Measurements from ENCODE around the gene GATD1. TPM values are rescaled to one million over a fixed set of nuclear protein-coding genes. Genes with fewer than 3 reads are reported as not detected.

Gene GATD1
- total RNA-seq, 2 donors from 2014 or later, result 39.9 to 84.9 TPM

GRCh38 chr11:793556-793955 is 16.3 kb upstream of the GATD1 start:
- Histone ChIP-seq H3K9me3 (no peaks in the 10 kb centered on the region), H3K4me3 (no peak overlapping the region), H3K36me3 (no peaks in the 10 kb centered on the region), H3K4me1 (peaks cover 7% of the 10 kb centered on the region), H3K27me3 (peaks cover 14% of the 10 kb centered on the region), H3K27ac (no peak overlapping the region), H3K9ac (ENCODE audit: low read depth in 2 of 2, low read length in 2 of 2) (no peak overlapping the region)
- TF ChIP-seq, protein P1, sequence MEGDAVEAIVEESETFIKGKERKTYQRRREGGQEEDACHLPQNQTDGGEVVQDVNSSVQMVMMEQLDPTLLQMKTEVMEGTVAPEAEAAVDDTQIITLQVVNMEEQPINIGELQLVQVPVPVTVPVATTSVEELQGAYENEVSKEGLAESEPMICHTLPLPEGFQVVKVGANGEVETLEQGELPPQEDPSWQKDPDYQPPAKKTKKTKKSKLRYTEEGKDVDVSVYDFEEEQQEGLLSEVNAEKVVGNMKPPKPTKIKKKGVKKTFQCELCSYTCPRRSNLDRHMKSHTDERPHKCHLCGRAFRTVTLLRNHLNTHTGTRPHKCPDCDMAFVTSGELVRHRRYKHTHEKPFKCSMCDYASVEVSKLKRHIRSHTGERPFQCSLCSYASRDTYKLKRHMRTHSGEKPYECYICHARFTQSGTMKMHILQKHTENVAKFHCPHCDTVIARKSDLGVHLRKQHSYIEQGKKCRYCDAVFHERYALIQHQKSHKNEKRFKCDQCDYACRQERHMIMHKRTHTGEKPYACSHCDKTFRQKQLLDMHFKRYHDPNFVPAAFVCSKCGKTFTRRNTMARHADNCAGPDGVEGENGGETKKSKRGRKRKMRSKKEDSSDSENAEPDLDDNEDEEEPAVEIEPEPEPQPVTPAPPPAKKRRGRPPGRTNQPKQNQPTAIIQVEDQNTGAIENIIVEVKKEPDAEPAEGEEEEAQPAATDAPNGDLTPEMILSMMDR (IDR thresholded peaks at IDR 0.05), result no peak
- intact Hi-C loops (cut with DNase I), result no loop called here
- DNase-seq, result no peak

- no peak overlapping the region for H3K9ac ChIP-seq (ENCODE audit: low read depth in 2 of 2, low read length in 2 of 2)
- H3K27ac ChIP-seq, result no peak overlapping the region
- TF ChIP-seq, protein P1 (IDR thresholded peaks at IDR 0.05), result no peak
- H3K27me3 ChIP-seq, result peaks cover 14% of the 10 kb centered on the region
- no peak for DNase-seq
- no peak overlapping the region for H3K4me3 ChIP-seq
- H3K36me3 ChIP-seq, result no peaks in the 10 kb centered on the region
- peaks cover 7% of the 10 kb centered on the region for H3K4me1 ChIP-seq
- intact Hi-C loops (cut with DNase I), result no loop called here
- no peaks in the 10 kb centered on the region for H3K9me3 ChIP-seq
Measured at GRCh38 chr11:792873-793272, 15.6 kb upstream of the GATD1 start.

- no peaks in the 10 kb centered on the region for H3K9me3 ChIP-seq
- H3K27me3 ChIP-seq, result peaks cover 14% of the 10 kb centered on the region
- no peak overlapping the region for H3K27ac ChIP-seq
- TF ChIP-seq, protein P1 (IDR thresholded peaks at IDR 0.05), result no peak
- H3K36me3 ChIP-seq, result no peaks in the 10 kb centered on the region
- intact Hi-C loops (cut with DNase I), result no loop called here
- H3K4me3 ChIP-seq, result no peak overlapping the region
- no peak for DNase-seq
- H3K4me1 ChIP-seq, result peaks cover 7% of the 10 kb centered on the region
- H3K9ac ChIP-seq (ENCODE audit: low read depth in 2 of 2, low read length in 2 of 2), result no peak overlapping the region
Measured at GRCh38 chr11:792535-792821, 15.2 kb upstream of the GATD1 start.

DNA sequence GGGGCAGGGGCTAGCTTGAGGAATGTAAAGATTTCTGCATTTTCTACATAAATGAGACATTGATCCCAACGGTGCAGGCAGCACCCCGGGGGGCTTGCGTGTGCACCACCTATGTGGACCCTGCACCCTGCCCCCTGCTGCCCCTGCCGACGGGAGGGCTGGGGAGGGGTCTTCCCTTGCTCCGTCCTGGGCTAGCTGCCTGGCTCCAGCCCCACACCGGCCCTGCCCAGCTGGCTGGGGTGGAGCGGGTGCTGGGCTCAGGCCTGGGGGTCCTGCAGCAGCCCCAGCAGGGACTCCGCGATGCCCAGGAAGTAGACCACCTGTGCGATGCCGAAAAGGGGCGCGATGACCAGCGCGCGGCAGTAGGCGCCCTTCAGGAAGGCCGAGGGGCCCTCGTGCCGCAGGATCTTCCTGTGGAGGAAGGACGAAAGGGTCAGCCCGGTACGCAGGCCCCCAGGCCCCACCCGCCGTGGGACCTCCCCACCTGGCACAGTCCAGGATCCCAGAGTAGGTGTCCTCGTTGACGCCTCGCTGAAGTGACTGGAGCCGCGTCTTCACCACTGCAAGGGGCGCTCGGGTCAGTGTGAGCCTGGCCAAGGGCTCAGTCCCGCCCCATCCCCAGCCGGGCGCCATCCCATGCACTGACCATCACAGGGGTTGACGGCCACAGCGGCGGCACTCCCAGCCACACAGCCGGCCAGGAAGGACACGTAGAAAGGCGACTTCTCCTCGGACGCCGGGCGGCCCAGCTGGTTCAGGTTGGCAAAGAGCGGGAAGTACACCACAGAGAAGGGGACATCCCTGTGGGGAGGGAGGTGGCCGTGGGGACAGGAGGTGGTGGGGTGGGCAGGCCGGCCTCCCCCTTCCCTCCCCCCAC is 14.6 kb upstream of the GATD1 start:
- DNase-seq, result no peak
- Histone ChIP-seq H3K9ac (ENCODE audit: low read depth in 2 of 2, low read length in 2 of 2) (no peak overlapping the region), H3K36me3 (no peaks in the 10 kb centered on the region), H3K27me3 (peaks cover 14% of the 10 kb centered on the region), H3K9me3 (no peaks in the 10 kb centered on the region), H3K27ac (no peak overlapping the region), H3K4me1 (peaks cover 7% of the 10 kb centered on the region), H3K4me3 (no peak overlapping the region)
- TF ChIP-seq, protein P1 (IDR thresholded peaks at IDR 0.05), result no peak
- intact Hi-C loops (cut with DNase I), result no loop called here

- Histone ChIP-seq H3K27me3 (peaks cover 14% of the 10 kb centered on the region), H3K4me1 (peaks cover 4% of the 10 kb centered on the region), H3K4me3 (no peak overlapping the region), H3K36me3 (no peaks in the 10 kb centered on the region), H3K9ac (ENCODE audit: low read depth in 2 of 2, low read length in 2 of 2) (no peak overlapping the region), H3K9me3 (no peaks in the 10 kb centered on the region), H3K27ac (no peak overlapping the region)
- TF ChIP-seq, protein P1 (IDR thresholded peaks at IDR 0.05), result no peak
- intact Hi-C loops (cut with DNase I), result no loop called here
- DNase-seq, result no peak
Measured at GRCh38 chr11:790721-791564, 13.7 kb upstream of the GATD1 start.

Measured in colonic mucosa (tissue), 4 donors.